CMK (cell line): Measurements from ENCODE around the gene RAB3IL1.

Source experiments
- DNase-seq: peaks from one replicate; pipeline ENCODE4 v3.0.0-alpha.2; 2010; ENCODE audit warnings: low read depth

RAB3IL1 gene

GRCh38 chr11:61866231-61866957, 51.0 kb downstream of the RAB3IL1 start:
- no peak for DNase-seq

GRCh38 chr11:61864814-61865775, 52.3 kb downstream of the RAB3IL1 start:
- no peak for DNase-seq

GRCh38 chr11:61863548-61864081, 53.8 kb downstream of the RAB3IL1 start:
- no peak for DNase-seq

GRCh38 chr11:61862714-61863547, 54.4 kb downstream of the RAB3IL1 start:
- DNase-seq, result no peak

GRCh38 chr11:61861634-61862033, 55.7 kb downstream of the RAB3IL1 start:
- no peak for DNase-seq

GRCh38 chr11:61860054-61860903, 57.1 kb downstream of the RAB3IL1 start:
- DNase-seq, result no peak

- no peak for DNase-seq
Observed at GRCh38 chr11:61855939-61856680, 61.3 kb downstream of the RAB3IL1 start.

GRCh38 chr11:61854966-61855714, 62.2 kb downstream of the RAB3IL1 start:
- no peak for DNase-seq

- DNase-seq, result no peak
Observed at GRCh38 chr11:61854206-61854895, 63.0 kb downstream of the RAB3IL1 start.

- no peak for DNase-seq
Observed at GRCh38 chr11:61853698-61854169, 63.6 kb downstream of the RAB3IL1 start.

GRCh38 chr11:61851900-61852295, 65.5 kb downstream of the RAB3IL1 start:
- no peak for DNase-seq

GRCh38 chr11:61851113-61851899, 66.1 kb downstream of the RAB3IL1 start:
- no peak for DNase-seq

GRCh38 chr11:61850687-61851086, 66.7 kb downstream of the RAB3IL1 start:
- no peak for DNase-seq

GRCh38 chr11:61848631-61849030, 68.7 kb downstream of the RAB3IL1 start:
- DNase-seq, result no peak

- no peak for DNase-seq
Observed at GRCh38 chr11:61847914-61848581, 69.3 kb downstream of the RAB3IL1 start.
